Mesothelial cell of epicardium (in vitro differentiated cells): ENCODE results near the gene PIEZO2. TPM values are rescaled to one million over a fixed set of nuclear protein-coding genes. Genes with fewer than 3 reads are reported as not detected.

Experiments
- DNase-seq, 2 experiments: peaks; one replicate each; pipeline ENCODE4 v3.0.0; 2021; ENCODE audit warnings: low spot score in 2 of 2; ENCODE audit not compliant: unreplicated experiment in 2 of 2
- H3K27ac Mint-ChIP-seq: 2 replicates; pipeline ENCODE4 v1.8.0; 2021; ENCODE audit warnings: mixed read lengths
- H3K27me3 Mint-ChIP-seq: 2 replicates; pipeline ENCODE4 v1.8.0; 2021; ENCODE audit warnings: low read depth, mixed read lengths
- H3K36me3 Mint-ChIP-seq: 2 replicates; pipeline ENCODE4 v1.8.0; 2021; ENCODE audit warnings: mixed read lengths
- H3K4me1 Mint-ChIP-seq: 2 replicates; pipeline ENCODE4 v1.8.0; 2021; ENCODE audit warnings: mixed read lengths
- H3K4me3 Mint-ChIP-seq: 2 replicates; pipeline ENCODE4 v1.8.0; 2021; ENCODE audit warnings: mild to moderate bottlenecking, moderate library complexity, mixed read lengths
- H3K9me3 Mint-ChIP-seq: 2 replicates; pipeline ENCODE4 v1.8.0; 2021; ENCODE audit warnings: mixed read lengths
- CTCF ChIP-seq: fragments of 200-600 bp; sonication (generic); IDR thresholded peaks from one replicate; pipeline ENCODE4 v1.5.0; 2021; ENCODE audit warnings: antibody characterized with exemption; ENCODE audit not compliant: unreplicated experiment
- total RNA-seq: library from RNA; stranded (reverse); gene quantifications from 3 replicates; pipeline ENCODE4 v1.2.1, GENCODE V29; 2021

Gene PIEZO2
- total RNA-seq, 1 donor from 2014 or later, result 36.7 TPM

DNA sequence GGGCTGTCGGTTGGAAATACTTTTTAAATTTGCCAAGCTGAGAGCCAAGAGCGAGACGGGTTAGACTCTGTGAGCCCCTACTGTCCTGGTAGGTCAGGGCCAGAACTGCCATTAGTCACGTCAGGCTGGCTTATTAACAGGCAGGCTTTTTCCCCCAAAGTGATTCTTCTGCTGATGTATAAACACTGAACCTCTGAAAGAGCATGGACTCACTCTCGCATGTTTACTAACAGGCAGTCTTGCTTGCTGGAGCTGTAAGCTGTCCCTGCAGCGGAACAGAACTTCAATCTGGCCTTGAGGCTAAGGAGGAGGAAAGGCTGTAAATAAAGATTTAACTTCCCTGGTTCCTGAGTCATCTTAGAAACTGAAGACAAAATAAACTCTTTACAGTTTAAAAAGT is 288.4 kb downstream of the PIEZO2 start:
- Mint-ChIP-seq H3K36me3 (peaks cover 14% of the 10 kb centered on the region), H3K4me3 (no peak overlapping the region), H3K27ac (peak overlapping the region; percentile 79), H3K9me3 (peaks cover 14% of the 10 kb centered on the region), H3K27me3 (no peaks in the 10 kb centered on the region), H3K4me1 (peaks cover 11% of the 10 kb centered on the region)
- DNase-seq, result no peak
- no peak for TF ChIP-seq CTCF

GRCh38 chr18:10860382-10860781 is 289.0 kb downstream of the PIEZO2 start:
- peaks cover 11% of the 10 kb centered on the region for H3K4me1 Mint-ChIP-seq

DNA sequence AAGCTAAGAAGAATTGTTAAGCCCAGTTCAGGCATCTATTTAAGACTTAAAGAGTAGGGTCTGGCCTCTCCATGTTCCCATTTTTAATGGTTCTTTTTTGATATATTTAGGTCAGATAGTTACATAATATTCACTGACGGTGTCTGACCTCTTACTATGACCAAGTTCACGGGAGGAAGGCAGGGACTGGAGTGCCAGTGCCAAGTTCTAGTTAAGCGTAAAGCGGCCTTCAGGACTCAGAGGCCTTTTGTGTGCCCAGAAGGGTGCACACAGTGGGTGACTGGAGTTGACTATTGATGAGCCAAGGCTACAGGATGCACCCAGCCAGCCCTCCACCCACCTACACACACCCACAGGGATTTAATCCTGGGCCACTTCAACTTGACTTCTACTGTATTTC is 290.9 kb downstream of the PIEZO2 start:
- DNase-seq, result no peak
- Mint-ChIP-seq H3K9me3 (no peaks in the 10 kb centered on the region), H3K27ac (no peak overlapping the region), H3K36me3 (no peaks in the 10 kb centered on the region), H3K4me3 (no peak overlapping the region), H3K4me1 (peaks cover 13% of the 10 kb centered on the region), H3K27me3 (no peaks in the 10 kb centered on the region)
- TF ChIP-seq CTCF, result no peak

More at GRCh38 chr18:10860382-10860781, 289.0 kb downstream of the PIEZO2 start:
- Mint-ChIP-seq H3K27me3 (no peaks in the 10 kb centered on the region), H3K9me3 (peaks cover 10% of the 10 kb centered on the region), H3K27ac (no peak overlapping the region), H3K36me3 (peaks cover 9% of the 10 kb centered on the region), H3K4me3 (no peak overlapping the region)
- no peak for TF ChIP-seq CTCF
- DNase-seq, result no peak

- no peak overlapping the region for H3K4me3 Mint-ChIP-seq
- H3K9me3 Mint-ChIP-seq, result no peaks in the 10 kb centered on the region
- H3K27me3 Mint-ChIP-seq, result no peaks in the 10 kb centered on the region
- no peak for TF ChIP-seq CTCF
- peaks cover 27% of the 10 kb centered on the region for H3K4me1 Mint-ChIP-seq
- H3K36me3 Mint-ChIP-seq, result no peaks in the 10 kb centered on the region
- no peak for DNase-seq
- no peak overlapping the region for H3K27ac Mint-ChIP-seq
These were observed 293.2 kb downstream of the PIEZO2 start for GRCh38 chr18:10856132-10856531.

DNA sequence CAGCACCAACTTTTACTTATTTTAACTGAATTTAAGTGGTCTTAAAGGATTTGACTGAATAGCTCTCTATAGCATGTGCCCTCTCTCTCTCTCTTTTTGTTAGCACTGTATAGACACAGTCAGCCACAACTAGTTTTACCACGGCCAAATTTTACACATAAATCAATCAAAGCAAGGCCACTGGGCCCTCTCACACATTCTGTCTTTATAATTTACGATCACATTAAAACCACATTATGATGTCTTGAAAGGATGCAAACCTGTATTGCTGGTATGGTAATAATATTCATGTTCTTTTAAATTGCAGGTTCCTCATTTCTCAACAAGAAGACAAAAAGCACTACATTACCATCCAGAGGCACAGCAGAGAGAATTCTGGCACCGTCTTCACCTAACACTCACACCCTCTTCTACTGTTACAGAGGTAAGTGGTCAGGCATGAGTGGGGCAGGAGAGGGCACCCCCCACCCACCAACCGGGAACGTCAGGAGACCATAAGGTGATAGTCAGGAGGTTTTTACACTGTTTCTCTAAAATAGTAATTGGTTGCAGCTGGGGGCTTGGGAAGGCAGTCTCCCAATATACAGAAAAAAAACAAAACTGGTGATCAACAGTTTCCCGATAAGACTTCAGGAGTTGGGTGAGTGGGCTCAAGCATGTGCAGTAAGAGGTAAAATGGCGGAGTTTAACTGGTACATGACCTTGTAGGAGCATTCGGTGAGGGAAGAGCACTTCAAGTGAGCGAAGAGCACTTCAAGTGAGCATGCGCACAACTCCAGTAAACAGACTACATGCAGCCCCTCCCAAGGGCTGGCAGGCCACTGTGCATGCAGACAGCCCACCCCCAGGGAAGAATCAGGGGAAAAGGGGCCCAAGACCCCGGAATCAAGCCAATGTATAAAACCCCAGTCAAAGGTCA is 296.7 kb downstream of the PIEZO2 start:
- Mint-ChIP-seq H3K27me3 (no peaks in the 10 kb centered on the region), H3K36me3 (no peaks in the 10 kb centered on the region), H3K4me1 (peaks cover 36% of the 10 kb centered on the region), H3K4me3 (no peak overlapping the region), H3K27ac (peak overlapping the region; percentile 79), H3K9me3 (no peaks in the 10 kb centered on the region)
- no peak for TF ChIP-seq CTCF
- DNase-seq, result no peak
